Gastrocnemius medialis (tissue), 4 donors: Measurements from ENCODE around the gene FUT7. TPM values are rescaled to one million over a fixed set of nuclear protein-coding genes. Genes with fewer than 3 reads are reported as not detected.
"Not testable (repeated sequence)": the region's sequence is repeated elsewhere in the genome, so short reads cannot be mapped to it uniquely, and the experiment has no call there.

Source experiments
- ATAC-seq, 2 donors: fragments of 150-250 bp; one replicate each; pipeline ENCODE4 v1.9.1; 2016
- DNase-seq, 2 donors: peaks; one replicate each; pipeline ENCODE4 v3.0.0-alpha.2; 2019
- H3K27ac ChIP-seq, 4 donors: fragments of 200-600 bp; sonication (generic); 1 replicate in 1 of 4; 2 replicates in 3 of 4; pipeline ENCODE4 v1.5.1; 2016 to 2018; ENCODE audit warnings: mild to moderate bottlenecking in 2 of 4, moderate library complexity in 1 of 4
- H3K27me3 ChIP-seq, 3 donors: fragments of 200-600 bp; sonication (generic) in 2 of 3; 1 replicate in 1 of 3; 2 replicates in 2 of 3; pipeline versions ENCODE4 v1.5.1 to v1.6.0; 2016 to 2019; ENCODE audit warnings: mild to moderate bottlenecking in 1 of 3, moderate library complexity in 1 of 3
- H3K36me3 ChIP-seq, 2 donors: fragments of 200-600 bp; sonication (generic) in 1 of 2; one replicate each; pipeline ENCODE4 v1.5.1; 2017 to 2018
- H3K4me1 ChIP-seq, 2 donors: fragments of 200-600 bp; sonication (generic) in 1 of 2; one replicate each; pipeline ENCODE4 v1.5.1; 2016 to 2017; ENCODE audit warnings: mild to moderate bottlenecking in 2 of 2
- H3K4me3 ChIP-seq, 4 donors: fragments of 200-600 bp; sonication (generic) in 3 of 4; 1 replicate in 1 of 4; 2 replicates in 3 of 4; pipeline ENCODE4 v1.5.1; 2016 to 2019; ENCODE audit warnings: mild to moderate bottlenecking in 2 of 4
- H3K9me3 ChIP-seq, 3 donors: fragments of 200-600 bp; sonication (generic) in 2 of 3; 1 replicate in 1 of 3; 2 replicates in 2 of 3; pipeline ENCODE4 v1.5.1; 2016 to 2019
- POLR2A ChIP-seq, 2 donors: fragments of 450-650 bp; IDR thresholded peaks; one replicate each; pipeline ENCODE4 v1.6.1; 2017; ENCODE audit warnings: antibody characterized with exemption in 2 of 2, mild to moderate bottlenecking in 2 of 2, moderate library complexity in 2 of 2
- in situ Hi-C, 4 donors: fragments of 200-750 bp; cut with MboI; loops; one replicate each; pipeline versions ENCODE4 v1.15.0 to v1.8.0; 2017; ENCODE audit warnings: low sequenced_read_pairs in 4 of 4
- intact Hi-C: fragments of 100-400 bp; cut with DNase I; formaldehyde crosslinking; loops from one replicate; pipeline ENCODE4 v1.15.1; 2023; ENCODE audit warnings: low total_unique reads
- total RNA-seq, 4 donors: library from RNA; depleted of rRNA; stranded (reverse); fragments of >200 nt; gene quantifications; one replicate each; pipeline versions ENCODE4 v1.1.0 to v1.2.3, GENCODE V29; 2016
- TF ChIP-seq, protein P1 (sequence below), 5 experiments: fragments of 450-650 bp in 3 of 5; fragments of 200-600 bp in 2 of 5; sonication (generic) in 2 of 5; IDR thresholded peaks in 4 of 5; conservative IDR thresholded peaks in 1 of 5; 1 replicate in 4 of 5; 2 replicates in 1 of 5; pipeline ENCODE4 v1.5.1; 2016 to 2019; ENCODE audit warnings: antibody characterized with exemption in 5 of 5, mild to moderate bottlenecking in 3 of 5, moderate library complexity in 3 of 5

The FUT7 gene
- total RNA-seq, 4 donors from 2014 or later, result not detected

DNA sequence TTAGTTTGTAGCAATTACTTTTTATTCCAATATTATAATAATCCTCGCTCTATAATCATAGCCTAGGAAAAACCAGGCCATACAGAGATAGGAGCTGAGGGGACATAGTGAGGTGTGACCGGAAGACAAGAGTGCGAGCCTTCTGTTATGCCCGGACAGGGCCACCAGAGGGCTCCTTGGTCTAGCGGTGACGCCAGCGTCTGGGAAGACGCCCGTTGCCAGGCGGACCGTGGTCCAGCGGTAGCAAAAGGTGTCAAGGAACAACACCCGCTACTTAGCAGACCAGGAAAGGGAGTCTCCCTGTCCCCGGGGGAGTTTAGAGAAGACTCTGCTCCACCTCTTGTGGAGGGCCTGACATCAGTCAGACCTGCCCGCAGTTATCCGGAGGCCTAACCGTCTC is 27.6 kb downstream of the FUT7 start:
- H3K4me1 ChIP-seq, DNase-seq, ATAC-seq, H3K27me3 ChIP-seq, intact Hi-C loops, H3K36me3 ChIP-seq, H3K27ac ChIP-seq, H3K4me3 ChIP-seq, H3K9me3 ChIP-seq, in situ Hi-C loops: not testable (repeated sequence)
- TF ChIP-seq, protein P1, sequence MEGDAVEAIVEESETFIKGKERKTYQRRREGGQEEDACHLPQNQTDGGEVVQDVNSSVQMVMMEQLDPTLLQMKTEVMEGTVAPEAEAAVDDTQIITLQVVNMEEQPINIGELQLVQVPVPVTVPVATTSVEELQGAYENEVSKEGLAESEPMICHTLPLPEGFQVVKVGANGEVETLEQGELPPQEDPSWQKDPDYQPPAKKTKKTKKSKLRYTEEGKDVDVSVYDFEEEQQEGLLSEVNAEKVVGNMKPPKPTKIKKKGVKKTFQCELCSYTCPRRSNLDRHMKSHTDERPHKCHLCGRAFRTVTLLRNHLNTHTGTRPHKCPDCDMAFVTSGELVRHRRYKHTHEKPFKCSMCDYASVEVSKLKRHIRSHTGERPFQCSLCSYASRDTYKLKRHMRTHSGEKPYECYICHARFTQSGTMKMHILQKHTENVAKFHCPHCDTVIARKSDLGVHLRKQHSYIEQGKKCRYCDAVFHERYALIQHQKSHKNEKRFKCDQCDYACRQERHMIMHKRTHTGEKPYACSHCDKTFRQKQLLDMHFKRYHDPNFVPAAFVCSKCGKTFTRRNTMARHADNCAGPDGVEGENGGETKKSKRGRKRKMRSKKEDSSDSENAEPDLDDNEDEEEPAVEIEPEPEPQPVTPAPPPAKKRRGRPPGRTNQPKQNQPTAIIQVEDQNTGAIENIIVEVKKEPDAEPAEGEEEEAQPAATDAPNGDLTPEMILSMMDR (IDR thresholded peaks at IDR 0.05 in 4 of 5, conservative IDR thresholded peaks at IDR 0.05 in 1 of 5), result peak in 3 of 5 experiments; percentile 17 to 47 (median 23)

DNA sequence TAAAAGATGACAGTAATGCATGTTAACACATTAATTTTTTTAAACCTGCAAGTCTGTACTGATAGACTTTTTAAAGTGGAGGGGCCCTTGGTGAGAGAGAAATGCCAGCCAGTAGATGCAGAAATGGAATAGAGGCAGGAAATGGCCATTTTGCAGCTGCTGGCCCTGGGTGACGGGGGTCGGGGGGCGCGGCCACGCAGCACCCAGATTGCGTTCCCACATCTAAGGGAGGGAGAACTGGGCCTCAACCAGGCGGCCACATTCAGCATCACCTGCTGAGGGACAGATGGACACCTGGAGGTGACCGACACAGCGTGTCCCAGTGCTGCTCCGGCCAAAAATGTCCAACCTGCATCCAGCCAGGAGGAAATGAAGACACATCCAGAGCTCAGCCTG is 29.2 kb downstream of the FUT7 start:
- Histone ChIP-seq H3K4me3 (no peak overlapping the region), H3K4me1 (no peaks in the 10 kb centered on the region), H3K36me3 (no peaks in the 10 kb centered on the region), H3K27me3 (no peaks in the 10 kb centered on the region), H3K9me3 (no peaks in the 10 kb centered on the region), H3K27ac (no peak overlapping the region)
- no peak for TF ChIP-seq POLR2A (IDR thresholded peaks at IDR 0.05)
- TF ChIP-seq, protein P1 (IDR thresholded peaks at IDR 0.05 in 4 of 5, conservative IDR thresholded peaks at IDR 0.05 in 1 of 5), result no peak
- intact Hi-C loops, result no loop called here
- no peak for ATAC-seq
- in situ Hi-C loops, result no loop called here
- no peak for DNase-seq

DNA sequence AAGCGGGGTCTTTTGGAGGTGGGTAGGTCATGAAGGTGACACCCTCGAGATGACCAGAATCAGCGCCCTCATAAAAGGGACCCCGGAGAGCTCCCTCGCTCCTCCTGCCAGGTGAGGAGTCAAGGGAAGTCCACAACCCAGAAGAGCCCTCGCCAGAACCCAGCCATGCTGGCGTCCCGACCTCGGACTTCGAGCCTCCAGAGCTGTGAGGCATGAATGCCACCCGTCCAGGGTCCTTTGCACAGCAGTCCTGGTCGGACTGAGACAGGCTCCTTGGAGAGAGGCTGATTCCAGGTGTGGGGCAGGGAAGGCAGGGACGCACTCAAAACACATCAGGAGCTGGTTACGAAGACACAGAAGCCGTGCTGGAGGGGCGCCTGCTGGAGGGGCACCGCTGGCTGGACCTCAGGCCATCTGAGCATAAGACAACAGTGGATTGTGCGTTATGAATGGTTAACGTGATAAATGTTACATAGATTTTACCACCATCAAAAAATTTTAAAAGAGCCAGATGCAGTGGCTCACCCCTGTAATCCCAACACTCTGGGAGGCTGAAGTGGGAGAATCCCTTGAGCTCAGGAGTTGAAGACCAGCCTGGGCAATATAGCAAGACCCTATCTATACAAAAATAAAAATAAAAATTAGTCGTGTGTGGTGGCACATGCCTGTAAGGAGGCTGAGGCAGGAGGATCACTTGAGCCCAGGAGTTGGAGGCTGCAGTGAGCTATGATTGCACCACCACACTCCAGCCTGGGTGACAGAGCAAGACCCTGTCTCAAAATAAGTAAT is 29.8 kb downstream of the FUT7 start:
- no peak for TF ChIP-seq POLR2A (IDR thresholded peaks at IDR 0.05)
- TF ChIP-seq, protein P1 (IDR thresholded peaks at IDR 0.05 in 4 of 5, conservative IDR thresholded peaks at IDR 0.05 in 1 of 5), result no peak
- no peaks in the 10 kb centered on the region for H3K36me3 ChIP-seq
- no peaks in the 10 kb centered on the region for H3K4me1 ChIP-seq
- no peak overlapping the region for H3K4me3 ChIP-seq
- DNase-seq (no peak), ATAC-seq (no peak)
- in situ Hi-C loops (no loop called here), intact Hi-C loops (no loop called here)
- H3K9me3 ChIP-seq, result no peaks in the 10 kb centered on the region
- no peak overlapping the region for H3K27ac ChIP-seq
- H3K27me3 ChIP-seq, result peaks cover 0 to under 1% (median 0%) of the 10 kb centered on the region in 3 donors

DNA sequence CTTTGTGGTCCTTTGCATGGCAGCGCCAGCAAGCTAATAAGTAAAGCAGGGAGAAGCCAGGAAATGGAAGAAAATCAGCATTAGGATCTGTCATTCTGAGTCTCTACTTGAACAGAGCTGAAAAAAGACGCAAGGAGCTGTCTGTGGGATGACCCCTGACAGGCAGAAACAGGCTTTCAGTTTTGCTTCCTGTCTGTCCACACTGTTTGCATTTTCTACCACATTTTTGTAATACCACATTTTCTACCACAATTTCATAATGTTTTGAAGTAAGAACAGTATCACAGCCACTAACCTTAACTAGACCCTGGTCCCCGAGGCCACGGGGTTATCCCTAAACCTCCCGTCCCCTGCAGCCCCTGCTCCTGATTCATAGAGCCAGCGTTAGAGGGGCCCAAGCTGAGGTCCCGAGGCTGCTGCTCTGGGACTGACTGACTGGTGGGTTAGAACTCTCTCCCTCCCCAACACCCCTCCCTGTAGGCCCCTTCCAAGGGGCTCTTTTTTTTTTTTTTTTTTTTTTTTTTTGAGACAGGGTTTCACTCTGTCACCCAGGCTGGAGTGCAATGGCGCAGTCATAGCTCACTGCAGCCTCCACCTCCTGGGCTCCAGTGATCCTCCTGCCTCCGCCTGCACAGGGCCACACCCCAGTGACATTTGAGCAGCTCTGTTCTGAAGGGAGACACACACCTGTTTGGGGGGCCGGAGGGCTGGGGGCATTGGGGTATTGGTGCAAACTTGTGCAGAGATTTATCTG is 31.5 kb downstream of the FUT7 start:
- in situ Hi-C loops, result no loop called here
- DNase-seq (no peak), ATAC-seq (no peak)
- Histone ChIP-seq H3K4me1 (no peaks in the 10 kb centered on the region), H3K27me3 (peaks cover 9 to 17% (median 15%) of the 10 kb centered on the region in 3 donors), H3K9me3 (no peaks in the 10 kb centered on the region), H3K36me3 (no peaks in the 10 kb centered on the region), H3K27ac (no peak overlapping the region), H3K4me3 (no peak overlapping the region)
- intact Hi-C loops, result no loop called here
- TF ChIP-seq, protein P1 (IDR thresholded peaks at IDR 0.05 in 4 of 5, conservative IDR thresholded peaks at IDR 0.05 in 1 of 5), result no peak
- no peak for TF ChIP-seq POLR2A (IDR thresholded peaks at IDR 0.05)
